Measurements from ENCODE around the gene TP53TG5.

The TP53TG5 gene

GRCh38 chr20:45338121-45339030 is 39.7 kb downstream of the TP53TG5 start:
- FAIRE-seq (no peak), DNase-seq (ENCODE audit: insufficient read length, low spot score) (no peak)
- TF ChIP-seq POLR2AphosphoS5 (IDR thresholded peaks at IDR 0.05; ENCODE audit: low read depth, low read length) = no peak
- no peak for TF ChIP-seq POLR2A (IDR thresholded peaks at IDR 0.05; ENCODE audit: low read depth, low read length)
- TF ChIP-seq POU2F2 (IDR thresholded peaks at IDR 0.05; ENCODE audit: low read depth, low read length) = no peak
- no peak for TF ChIP-seq PAX5 (IDR thresholded peaks at IDR 0.05; ENCODE audit: insufficient read depth, low read length, severe bottlenecking)
- TF ChIP-seq TAF1 (IDR thresholded peaks at IDR 0.05; ENCODE audit: low read depth, low read length) = no peak
- no peak for TF ChIP-seq SPI1 (IDR thresholded peaks at IDR 0.05; ENCODE audit: low read depth, low read length)

GRCh38 chr20:45337367-45338120 is 40.6 kb downstream of the TP53TG5 start:
- no peak for TF ChIP-seq SPI1 (IDR thresholded peaks at IDR 0.05; ENCODE audit: low read depth, low read length)
- TF ChIP-seq POU2F2 (IDR thresholded peaks at IDR 0.05; ENCODE audit: low read depth, low read length) = no peak
- no peak for TF ChIP-seq POLR2A (IDR thresholded peaks at IDR 0.05; ENCODE audit: low read depth, low read length)
- DNase-seq (ENCODE audit: insufficient read length, low spot score) = no peak
- no peak for FAIRE-seq

- no peak for FAIRE-seq
- no peak for TF ChIP-seq POLR2A (IDR thresholded peaks at IDR 0.05; ENCODE audit: low read depth, low read length)
- no peak for TF ChIP-seq PAX5 (IDR thresholded peaks at IDR 0.05; ENCODE audit: insufficient read depth, low read length, severe bottlenecking)
- TF ChIP-seq POU2F2 (IDR thresholded peaks at IDR 0.05; ENCODE audit: low read depth, low read length) = no peak
- TF ChIP-seq TAF1 (IDR thresholded peaks at IDR 0.05; ENCODE audit: low read depth, low read length) = no peak
- no peak for TF ChIP-seq POLR2AphosphoS5 (IDR thresholded peaks at IDR 0.05; ENCODE audit: low read depth, low read length)
- TF ChIP-seq SPI1 (IDR thresholded peaks at IDR 0.05; ENCODE audit: low read depth, low read length) = no peak
- DNase-seq (ENCODE audit: insufficient read length, low spot score) = no peak
Measured at GRCh38 chr20:45336530-45337366, 41.4 kb downstream of the TP53TG5 start.

- FAIRE-seq = no peak
- TF ChIP-seq TAF1 (IDR thresholded peaks at IDR 0.05; ENCODE audit: low read depth, low read length) (no peak), SPI1 (IDR thresholded peaks at IDR 0.05; ENCODE audit: low read depth, low read length) (no peak), POU2F2 (IDR thresholded peaks at IDR 0.05; ENCODE audit: low read depth, low read length) (no peak)
Measured at GRCh38 chr20:45330476-45330875, 47.6 kb downstream of the TP53TG5 start.

GRCh38 chr20:45329497-45330319 is 48.4 kb downstream of the TP53TG5 start:
- FAIRE-seq = no peak
- TF ChIP-seq POLR2A (IDR thresholded peaks at IDR 0.05; ENCODE audit: low read depth, low read length) = no peak
- no peak for TF ChIP-seq PAX5 (IDR thresholded peaks at IDR 0.05; ENCODE audit: insufficient read depth, low read length, severe bottlenecking)
- no peak for TF ChIP-seq SPI1 (IDR thresholded peaks at IDR 0.05; ENCODE audit: low read depth, low read length)
- no peak for TF ChIP-seq TAF1 (IDR thresholded peaks at IDR 0.05; ENCODE audit: low read depth, low read length)
- no peak for TF ChIP-seq POLR2AphosphoS5 (IDR thresholded peaks at IDR 0.05; ENCODE audit: low read depth, low read length)
- TF ChIP-seq POU2F2 (IDR thresholded peaks at IDR 0.05; ENCODE audit: low read depth, low read length) = no peak
- no peak for DNase-seq (ENCODE audit: insufficient read length, low spot score)

More at GRCh38 chr20:45330476-45330875, 47.6 kb downstream of the TP53TG5 start:
- DNase-seq (ENCODE audit: insufficient read length, low spot score) = no peak

- TF ChIP-seq POLR2A (IDR thresholded peaks at IDR 0.05; ENCODE audit: low read depth, low read length) = no peak
- TF ChIP-seq POLR2AphosphoS5 (IDR thresholded peaks at IDR 0.05; ENCODE audit: low read depth, low read length) = no peak
- FAIRE-seq (no peak), DNase-seq (ENCODE audit: insufficient read length, low spot score) (no peak)
Measured at GRCh38 chr20:45328451-45328850, 49.7 kb downstream of the TP53TG5 start.

GRCh38 chr20:45325371-45325770 is 52.8 kb downstream of the TP53TG5 start:
- FAIRE-seq (no peak), DNase-seq (ENCODE audit: insufficient read length, low spot score) (no peak)
- TF ChIP-seq PAX5 (IDR thresholded peaks at IDR 0.05; ENCODE audit: insufficient read depth, low read length, severe bottlenecking) = no peak
- no peak for TF ChIP-seq SPI1 (IDR thresholded peaks at IDR 0.05; ENCODE audit: low read depth, low read length)
- no peak for TF ChIP-seq POLR2AphosphoS5 (IDR thresholded peaks at IDR 0.05; ENCODE audit: low read depth, low read length)
- TF ChIP-seq POU2F2 (IDR thresholded peaks at IDR 0.05; ENCODE audit: low read depth, low read length) = no peak
- TF ChIP-seq TAF1 (IDR thresholded peaks at IDR 0.05; ENCODE audit: low read depth, low read length) = no peak
- no peak for TF ChIP-seq POLR2A (IDR thresholded peaks at IDR 0.05; ENCODE audit: low read depth, low read length)

- DNase-seq (ENCODE audit: insufficient read length, low spot score) = no peak
- TF ChIP-seq SPI1 (IDR thresholded peaks at IDR 0.05; ENCODE audit: low read depth, low read length) = no peak
- TF ChIP-seq POU2F2 (IDR thresholded peaks at IDR 0.05; ENCODE audit: low read depth, low read length) = no peak
- no peak for TF ChIP-seq TAF1 (IDR thresholded peaks at IDR 0.05; ENCODE audit: low read depth, low read length)
- no peak for TF ChIP-seq PAX5 (IDR thresholded peaks at IDR 0.05; ENCODE audit: insufficient read depth, low read length, severe bottlenecking)
- no peak for TF ChIP-seq POLR2A (IDR thresholded peaks at IDR 0.05; ENCODE audit: low read depth, low read length)
- no peak for TF ChIP-seq POLR2AphosphoS5 (IDR thresholded peaks at IDR 0.05; ENCODE audit: low read depth, low read length)
- no peak for FAIRE-seq
Measured at GRCh38 chr20:45323731-45324130, 54.4 kb downstream of the TP53TG5 start.

All from GM12891 (cell line).